HG02678 (cell line): ENCODE measurements around the gene WDFY4.

Experiments
- ATAC-seq: cut with Tn5 transposase; IDR thresholded peaks from one replicate; pipeline ENCODE4 v1.9.1; 2021; ENCODE audit warnings: mild to moderate bottlenecking, moderate library complexity; ENCODE audit not compliant: unreplicated experiment

WDFY4 gene

GRCh38 chr10:48935577-48935976 lies 250.9 kb downstream of the WDFY4 start:
- ATAC-seq: no peak

GRCh38 chr10:48937796-48938195 lies 253.1 kb downstream of the WDFY4 start:
- ATAC-seq: no peak

- ATAC-seq: no peak
These were observed 253.6 kb downstream of the WDFY4 start for GRCh38 chr10:48938281-48938680.

GRCh38 chr10:48938990-48939536 lies 254.4 kb downstream of the WDFY4 start:
- no peak for ATAC-seq

- ATAC-seq: no peak
These were observed 255.2 kb downstream of the WDFY4 start, which contains the start of gene LRRC18 for GRCh38 chr10:48939790-48940325. Gene LRRC18, minus strand, starts transcription at chr10:48939840. Its CDS starts 25,685 bp downstream, at chr10:48914155.

- no peak for ATAC-seq
These were observed 255.7 kb downstream of the WDFY4 start for GRCh38 chr10:48940372-48940771.

GRCh38 chr10:48940958-48941357 lies 256.3 kb downstream of the WDFY4 start:
- no peak for ATAC-seq

GRCh38 chr10:48941427-48942075 lies 256.9 kb downstream of the WDFY4 start:
- no peak for ATAC-seq

GRCh38 chr10:48943096-48943495 lies 258.4 kb downstream of the WDFY4 start:
- ATAC-seq: no peak

GRCh38 chr10:48944171-48944570 lies 259.5 kb downstream of the WDFY4 start:
- ATAC-seq: no peak

GRCh38 chr10:48945441-48946130 lies 260.9 kb downstream of the WDFY4 start:
- ATAC-seq: no peak

GRCh38 chr10:48946332-48946731 lies 261.7 kb downstream of the WDFY4 start:
- no peak for ATAC-seq

GRCh38 chr10:48946891-48947500 lies 262.3 kb downstream of the WDFY4 start:
- no peak for ATAC-seq

GRCh38 chr10:48947690-48948469 lies 263.2 kb downstream of the WDFY4 start:
- no peak for ATAC-seq

GRCh38 chr10:48948470-48949037 lies 263.9 kb downstream of the WDFY4 start:
- ATAC-seq: no peak

GRCh38 chr10:48951707-48952106 lies 267.0 kb downstream of the WDFY4 start:
- no peak for ATAC-seq

GRCh38 chr10:48957361-48958151 lies 272.9 kb downstream of the WDFY4 start:
- no peak for ATAC-seq

- ATAC-seq: no peak
These were observed 274.0 kb downstream of the WDFY4 start for GRCh38 chr10:48958598-48959190.

GRCh38 chr10:48964038-48964437 lies 279.4 kb downstream of the WDFY4 start:
- no peak for ATAC-seq
